CD4-positive, CD25-positive, alpha-beta regulatory T cell (primary cell): ENCODE data around the gene SMTN. TPM values are rescaled to one million over a fixed set of nuclear protein-coding genes. Genes with fewer than 3 reads are reported as not detected.

Experiments
- ATAC-seq, 2 donors: fragments of 150-1000 bp; cut with Tn5 transposase; one replicate each; pipeline ENCODE4 v1.10.0; 2021; ENCODE audit warnings: low read depth in 2 of 2, moderate number of reproducible peaks in 2 of 2, moderate library complexity in 1 of 2
- DNase-seq, 3 donors: peaks; one replicate each; pipeline versions ENCODE4 v3.0.0 to v3.0.0-alpha.2; 2012 to 2022; ENCODE audit warnings: mixed read lengths in 1 of 3
- H3K27ac ChIP-seq: one replicate; pipeline ENCODE4 v1.7.0; 2013; ENCODE audit warnings: mild to moderate bottlenecking, low read length; ENCODE audit not compliant: insufficient read depth, poor library complexity, severe bottlenecking
- H3K27me3 ChIP-seq: one replicate; pipeline ENCODE4 v1.7.0; 2013; ENCODE audit warnings: low read length; ENCODE audit not compliant: control insufficient read depth, insufficient read depth
- H3K36me3 ChIP-seq: one replicate; pipeline ENCODE4 v1.7.0; 2013; ENCODE audit warnings: mild to moderate bottlenecking, low read length, moderate library complexity; ENCODE audit not compliant: control insufficient read depth, insufficient read depth
- H3K4me1 ChIP-seq: 2 replicates; pipeline ENCODE4 v1.7.0; 2013; ENCODE audit warnings: mild to moderate bottlenecking, low read length; ENCODE audit not compliant: insufficient read depth, control insufficient read depth, poor library complexity, severe bottlenecking
- H3K4me3 ChIP-seq: one replicate; pipeline ENCODE4 v1.7.0; 2013; ENCODE audit warnings: low read depth, mild to moderate bottlenecking, low read length, moderate library complexity
- H3K9me3 ChIP-seq, 2 experiments: 1 replicate in 1 of 2; 2 replicates in 1 of 2; pipeline ENCODE4 v1.7.0; 2013; ENCODE audit warnings: low read length in 2 of 2, mild to moderate bottlenecking in 1 of 2, moderate library complexity in 1 of 2; ENCODE audit not compliant: control insufficient read depth in 2 of 2
- H3K27ac Mint-ChIP-seq, 3 donors: one replicate each; pipeline ENCODE4 v1.8.0; 2020 to 2022; ENCODE audit warnings: mild to moderate bottlenecking in 3 of 3, mixed read lengths in 3 of 3, moderate library complexity in 2 of 3
- H3K27me3 Mint-ChIP-seq: one replicate; pipeline ENCODE4 v1.8.0; 2022; ENCODE audit warnings: mild to moderate bottlenecking, mixed read lengths
- H3K36me3 Mint-ChIP-seq: one replicate; pipeline ENCODE4 v1.8.0; 2020; ENCODE audit warnings: mixed read lengths
- H3K4me1 Mint-ChIP-seq, 4 donors: one replicate each; pipeline ENCODE4 v1.8.0; 2020 to 2022; ENCODE audit warnings: mixed read lengths in 4 of 4, mild to moderate bottlenecking in 1 of 4
- H3K4me3 Mint-ChIP-seq, 4 donors: one replicate each; pipeline ENCODE4 v1.8.0; 2020 to 2022; ENCODE audit warnings: mild to moderate bottlenecking in 4 of 4, mixed read lengths in 4 of 4, moderate library complexity in 3 of 4
- H3K9me3 Mint-ChIP-seq, 7 donors: one replicate each; pipeline ENCODE4 v1.8.0; 2020 to 2022; ENCODE audit warnings: mixed read lengths in 7 of 7, mild to moderate bottlenecking in 3 of 7, moderate library complexity in 2 of 7
- polyA plus RNA-seq, 4 donors: library from polyadenylated mRNA; unstranded; fragments of 300-500 nt; fragmentation: Illumina TruSeq; gene quantifications; one replicate each; pipeline ENCODE4 v1.2.3, GENCODE V29; 2021
- total RNA-seq: library from RNA; stranded (reverse); gene quantifications from one replicate; pipeline ENCODE4 v1.2.3, GENCODE V29; 2022

Gene SMTN
- 6.5 TPM for total RNA-seq
- under 1 TPM in 3 of 4 donors, not detected in 1; 0.33 to 0.78 (median 0.47) TPM for polyA plus RNA-seq

- peaks cover 41% of the 10 kb centered on the region for H3K4me1 ChIP-seq
- H3K4me3 ChIP-seq: peak within 1 kb of the TSS; percentile 47
- no peak within 1 kb of the TSS for H3K27ac ChIP-seq
- no peaks in the 10 kb centered on the region for H3K36me3 ChIP-seq
- no peaks in the 10 kb centered on the region for H3K9me3 Mint-ChIP-seq
- no peaks in the 10 kb centered on the region for H3K27me3 ChIP-seq
- H3K9me3 ChIP-seq: no peaks in the 10 kb centered on the region
- peak within 1 kb of the TSS; percentile 79 to 90 (median 88) for H3K4me3 Mint-ChIP-seq
- H3K27ac Mint-ChIP-seq: peak within 1 kb of the TSS in 2 of 3 donors; percentile 26 to 51
- DNase-seq (peak; percentile 83 to 91 (median 84)), ATAC-seq (peak; percentile 70 to 74)
- H3K4me1 Mint-ChIP-seq: peaks cover 0 to 43% (median 16%) of the 10 kb centered on the region in 4 donors
- peaks cover 5% of the 10 kb centered on the region for H3K27me3 Mint-ChIP-seq
- H3K36me3 Mint-ChIP-seq: no peaks in the 10 kb centered on the region
These were observed at the start of gene SMTN for GRCh38 chr22:31080848-31081649. Gene SMTN, plus strand, starts transcription at chr22:31081318. Its CDS starts 1,941 bp downstream, at chr22:31083259.

GRCh38 chr22:31036671-31037550 lies 44.2 kb upstream of the SMTN start:
- Mint-ChIP-seq H3K9me3 (no peaks in the 10 kb centered on the region), H3K4me3 (no peak overlapping the region), H3K27me3 (peaks cover 4% of the 10 kb centered on the region), H3K27ac (no peak overlapping the region), H3K4me1 (no peaks in the 10 kb centered on the region), H3K36me3 (no peaks in the 10 kb centered on the region)
- Histone ChIP-seq H3K27me3 (no peaks in the 10 kb centered on the region), H3K4me1 (no peaks in the 10 kb centered on the region), H3K36me3 (no peaks in the 10 kb centered on the region), H3K9me3 (no peaks in the 10 kb centered on the region), H3K4me3 (no peak overlapping the region), H3K27ac (no peak overlapping the region)
- peak in 1 of 3 donors; percentile 15 for DNase-seq
- no peak for ATAC-seq

GRCh38 chr22:31038686-31039085 lies 42.4 kb upstream of the SMTN start:
- no peaks in the 10 kb centered on the region for H3K4me1 Mint-ChIP-seq
- no peak overlapping the region for H3K4me3 ChIP-seq
- no peaks in the 10 kb centered on the region for H3K9me3 ChIP-seq
- no peaks in the 10 kb centered on the region for H3K4me1 ChIP-seq
- no peak for DNase-seq
- H3K27me3 ChIP-seq: no peaks in the 10 kb centered on the region
- H3K36me3 Mint-ChIP-seq: no peaks in the 10 kb centered on the region
- H3K36me3 ChIP-seq: no peaks in the 10 kb centered on the region
- no peak for ATAC-seq
- no peak overlapping the region for H3K4me3 Mint-ChIP-seq
- no peak overlapping the region for H3K27ac Mint-ChIP-seq
- no peak overlapping the region for H3K27ac ChIP-seq
- H3K27me3 Mint-ChIP-seq: peaks cover 4% of the 10 kb centered on the region
- no peaks in the 10 kb centered on the region for H3K9me3 Mint-ChIP-seq

GRCh38 chr22:31039393-31039792 lies 41.7 kb upstream of the SMTN start:
- Mint-ChIP-seq H3K27ac (no peak overlapping the region), H3K9me3 (no peaks in the 10 kb centered on the region), H3K4me3 (no peak overlapping the region), H3K4me1 (no peaks in the 10 kb centered on the region), H3K27me3 (peaks cover 4% of the 10 kb centered on the region), H3K36me3 (no peaks in the 10 kb centered on the region)
- H3K36me3 ChIP-seq: no peaks in the 10 kb centered on the region
- DNase-seq (no peak), ATAC-seq (no peak)
- no peaks in the 10 kb centered on the region for H3K9me3 ChIP-seq
- H3K4me3 ChIP-seq: no peak overlapping the region
- H3K27ac ChIP-seq: no peak overlapping the region
- H3K4me1 ChIP-seq: no peaks in the 10 kb centered on the region
- H3K27me3 ChIP-seq: no peaks in the 10 kb centered on the region

GRCh38 chr22:31040542-31041398 lies 40.3 kb upstream of the SMTN start:
- DNase-seq (no peak), ATAC-seq (no peak)
- Mint-ChIP-seq H3K27me3 (peaks cover 4% of the 10 kb centered on the region), H3K4me1 (no peaks in the 10 kb centered on the region), H3K9me3 (no peaks in the 10 kb centered on the region), H3K27ac (no peak overlapping the region), H3K36me3 (no peaks in the 10 kb centered on the region), H3K4me3 (no peak overlapping the region)
- Histone ChIP-seq H3K4me1 (no peaks in the 10 kb centered on the region), H3K4me3 (no peak overlapping the region), H3K27ac (no peak overlapping the region), H3K36me3 (no peaks in the 10 kb centered on the region), H3K27me3 (no peaks in the 10 kb centered on the region), H3K9me3 (no peaks in the 10 kb centered on the region)

GRCh38 chr22:31044262-31044861 lies 36.8 kb upstream of the SMTN start:
- Mint-ChIP-seq H3K9me3 (peaks cover 0 to 3% (median 0%) of the 10 kb centered on the region in 7 donors), H3K27ac (no peak overlapping the region), H3K4me3 (no peak overlapping the region), H3K4me1 (no peaks in the 10 kb centered on the region), H3K27me3 (peaks cover 7% of the 10 kb centered on the region), H3K36me3 (no peaks in the 10 kb centered on the region)
- Histone ChIP-seq H3K36me3 (no peaks in the 10 kb centered on the region), H3K27me3 (no peaks in the 10 kb centered on the region), H3K9me3 (no peaks in the 10 kb centered on the region), H3K4me3 (no peak overlapping the region), H3K27ac (no peak overlapping the region), H3K4me1 (no peaks in the 10 kb centered on the region)
- DNase-seq (no peak), ATAC-seq (no peak)
